Colonic mucosa (tissue), 4 donors: ENCODE data around the gene GAK. TPM values are rescaled to one million over a fixed set of nuclear protein-coding genes. Genes with fewer than 3 reads are reported as not detected.

Source experiments
- DNase-seq: peaks from one replicate; pipeline ENCODE4 v3.0.0-alpha.2; 2020
- H3K27ac ChIP-seq: fragments of 200-600 bp; one replicate; pipeline ENCODE4 v1.8.0; 2021
- H3K27me3 ChIP-seq: fragments of 200-600 bp; one replicate; pipeline ENCODE4 v1.8.0; 2021
- H3K36me3 ChIP-seq: fragments of 200-600 bp; one replicate; pipeline ENCODE4 v1.8.0; 2021
- H3K4me1 ChIP-seq: fragments of 200-600 bp; one replicate; pipeline ENCODE4 v1.8.0; 2021; ENCODE audit warnings: mild to moderate bottlenecking
- H3K4me3 ChIP-seq: fragments of 200-600 bp; one replicate; pipeline ENCODE4 v1.8.0; 2021
- H3K9ac ChIP-seq, 2 donors: one replicate each; pipeline ENCODE4 v1.7.0; 2013; ENCODE audit warnings: control low read depth in 2 of 2, low read depth in 2 of 2, low read length in 2 of 2
- H3K9me3 ChIP-seq: fragments of 200-600 bp; one replicate; pipeline ENCODE4 v1.8.0; 2021
- CTCF ChIP-seq: fragments of 200-600 bp; IDR thresholded peaks from one replicate; pipeline ENCODE4 v1.8.0; 2022; ENCODE audit warnings: antibody characterized with exemption, mild to moderate bottlenecking
- intact Hi-C: fragments of 100-400 bp; cut with DNase I; formaldehyde crosslinking; loops from one replicate; pipeline ENCODE4 v1.14.1; 2022
- total RNA-seq, 2 donors: library from RNA; stranded (reverse); fragmentation: NEBNext Ultra II Directional in 1 of 2; extraction: Animal tissue kit (Norgen Biotek cat#: 25700) in 1 of 2; gene quantifications; one replicate each; pipeline ENCODE4 v1.2.1, GENCODE V29; 2021
- donor health status: healthy.
- donor health status: DM: no; HTN: no; CAD: no.
- donor health status: DM: no; HTN: no; CAD: no.

Gene GAK
- total RNA-seq, 2 donors from 2014 or later, result 198 to 266 TPM

GRCh38 chr4:822361-823175 lies 109.5 kb downstream of the GAK start:
- Histone ChIP-seq H3K9me3 (no peaks in the 10 kb centered on the region), H3K4me1 (peaks cover 4% of the 10 kb centered on the region), H3K4me3 (no peak overlapping the region), H3K27ac (no peak overlapping the region), H3K9ac (no peak overlapping the region), H3K27me3 (peaks cover 27% of the 10 kb centered on the region), H3K36me3 (no peaks in the 10 kb centered on the region)
- DNase-seq, result no peak
- intact Hi-C loops, result no loop called here
- no peak for TF ChIP-seq CTCF

- Histone ChIP-seq H3K4me3 (no peak overlapping the region), H3K27ac (no peak overlapping the region), H3K9ac (no peak overlapping the region), H3K36me3 (no peaks in the 10 kb centered on the region), H3K9me3 (no peaks in the 10 kb centered on the region), H3K27me3 (peaks cover 18% of the 10 kb centered on the region), H3K4me1 (peaks cover 4% of the 10 kb centered on the region)
- no peak for TF ChIP-seq CTCF
- intact Hi-C loops, result no loop called here
- no peak for DNase-seq
Measured at GRCh38 chr4:821631-822030, 110.5 kb downstream of the GAK start.

GRCh38 chr4:821181-821591 lies 110.9 kb downstream of the GAK start:
- Histone ChIP-seq H3K9ac (no peak overlapping the region), H3K4me1 (peaks cover 4% of the 10 kb centered on the region), H3K4me3 (no peak overlapping the region), H3K9me3 (no peaks in the 10 kb centered on the region), H3K36me3 (no peaks in the 10 kb centered on the region), H3K27ac (no peak overlapping the region), H3K27me3 (peaks cover 16% of the 10 kb centered on the region)
- DNase-seq, result no peak
- TF ChIP-seq CTCF, result no peak
- intact Hi-C loops, result no loop called here

- intact Hi-C loops, result no loop called here
Measured at GRCh38 chr4:820230-821172, 111.6 kb downstream of the GAK start.

More at GRCh38 chr4:820230-821172, 111.6 kb downstream of the GAK start:
- no peak for TF ChIP-seq CTCF
- Histone ChIP-seq H3K4me1 (peaks cover 4% of the 10 kb centered on the region), H3K9me3 (no peaks in the 10 kb centered on the region), H3K36me3 (no peaks in the 10 kb centered on the region), H3K27ac (no peak overlapping the region), H3K27me3 (peaks cover 15% of the 10 kb centered on the region), H3K4me3 (no peak overlapping the region), H3K9ac (no peak overlapping the region)
- no peak for DNase-seq
